Mucosa of rectum (tissue), 2 donors: ENCODE measurements around the gene SUGCT.

Experiments used
- H3K27ac ChIP-seq, 2 donors: one replicate each; pipeline ENCODE4 v1.7.0; 2013; ENCODE audit warnings: inconsistent platforms in 2 of 2, low read depth in 2 of 2, low read length in 2 of 2
- H3K27me3 ChIP-seq, 2 donors: one replicate each; pipeline ENCODE4 v1.7.0; 2013; ENCODE audit warnings: low read length in 2 of 2; ENCODE audit not compliant: control insufficient read depth in 2 of 2, insufficient read depth in 2 of 2
- H3K36me3 ChIP-seq, 2 donors: one replicate each; pipeline ENCODE4 v1.7.0; 2013; ENCODE audit warnings: low read length in 2 of 2; ENCODE audit not compliant: control insufficient read depth in 2 of 2, insufficient read depth in 2 of 2
- H3K4me1 ChIP-seq, 2 donors: one replicate each; pipeline ENCODE4 v1.7.0; 2013; ENCODE audit warnings: low read length in 2 of 2, mild to moderate bottlenecking in 1 of 2; ENCODE audit not compliant: control insufficient read depth in 2 of 2, insufficient read depth in 2 of 2
- H3K4me3 ChIP-seq, 2 donors: one replicate each; pipeline ENCODE4 v1.7.0; 2013; ENCODE audit warnings: low read length in 2 of 2
- H3K9ac ChIP-seq, 2 donors: one replicate each; pipeline ENCODE4 v1.7.0; 2013; ENCODE audit warnings: low read length in 2 of 2, low read depth in 1 of 2, mild to moderate bottlenecking in 1 of 2
- H3K9me3 ChIP-seq, 2 donors: one replicate each; pipeline ENCODE4 v1.7.0; 2013; ENCODE audit warnings: low read length in 2 of 2; ENCODE audit not compliant: control insufficient read depth in 2 of 2
- donor health status: healthy.
- donor health status: Normal muscosa, but diverticular disease.

SUGCT gene

GRCh38 chr7:40332516-40332915 lies 197.7 kb downstream of the SUGCT start:
- H3K9ac ChIP-seq: no peak overlapping the region
- H3K27ac ChIP-seq: no peak overlapping the region
- H3K9me3 ChIP-seq: no peaks in the 10 kb centered on the region
- no peaks in the 10 kb centered on the region for H3K36me3 ChIP-seq
- H3K4me3 ChIP-seq: no peak overlapping the region
- H3K27me3 ChIP-seq: no peaks in the 10 kb centered on the region
- H3K4me1 ChIP-seq: peaks cover 2 to 3% of the 10 kb centered on the region in 2 donors

- Histone ChIP-seq H3K4me3 (no peak overlapping the region), H3K9me3 (no peaks in the 10 kb centered on the region), H3K27me3 (no peaks in the 10 kb centered on the region), H3K9ac (no peak overlapping the region), H3K4me1 (no peaks in the 10 kb centered on the region), H3K27ac (no peak overlapping the region), H3K36me3 (no peaks in the 10 kb centered on the region)
Measured at GRCh38 chr7:40341836-40342235, 207.0 kb downstream of the SUGCT start.

GRCh38 chr7:40346554-40346953 lies 211.7 kb downstream of the SUGCT start:
- H3K4me3 ChIP-seq: no peak overlapping the region
- H3K9ac ChIP-seq: no peak overlapping the region
- no peaks in the 10 kb centered on the region for H3K4me1 ChIP-seq
- H3K9me3 ChIP-seq: no peaks in the 10 kb centered on the region
- H3K36me3 ChIP-seq: no peaks in the 10 kb centered on the region
- no peak overlapping the region for H3K27ac ChIP-seq
- no peaks in the 10 kb centered on the region for H3K27me3 ChIP-seq

GRCh38 chr7:40348126-40348728 lies 213.4 kb downstream of the SUGCT start:
- Histone ChIP-seq H3K9ac (no peak overlapping the region), H3K4me3 (no peak overlapping the region), H3K36me3 (no peaks in the 10 kb centered on the region), H3K27me3 (no peaks in the 10 kb centered on the region), H3K4me1 (no peaks in the 10 kb centered on the region), H3K9me3 (no peaks in the 10 kb centered on the region), H3K27ac (no peak overlapping the region)

- H3K36me3 ChIP-seq: no peaks in the 10 kb centered on the region
- H3K27me3 ChIP-seq: no peaks in the 10 kb centered on the region
- H3K27ac ChIP-seq: no peak overlapping the region
- no peaks in the 10 kb centered on the region for H3K4me1 ChIP-seq
- H3K9me3 ChIP-seq: no peaks in the 10 kb centered on the region
- no peak overlapping the region for H3K4me3 ChIP-seq
- no peak overlapping the region for H3K9ac ChIP-seq
Measured at GRCh38 chr7:40350100-40350499, 215.3 kb downstream of the SUGCT start.

DNA sequence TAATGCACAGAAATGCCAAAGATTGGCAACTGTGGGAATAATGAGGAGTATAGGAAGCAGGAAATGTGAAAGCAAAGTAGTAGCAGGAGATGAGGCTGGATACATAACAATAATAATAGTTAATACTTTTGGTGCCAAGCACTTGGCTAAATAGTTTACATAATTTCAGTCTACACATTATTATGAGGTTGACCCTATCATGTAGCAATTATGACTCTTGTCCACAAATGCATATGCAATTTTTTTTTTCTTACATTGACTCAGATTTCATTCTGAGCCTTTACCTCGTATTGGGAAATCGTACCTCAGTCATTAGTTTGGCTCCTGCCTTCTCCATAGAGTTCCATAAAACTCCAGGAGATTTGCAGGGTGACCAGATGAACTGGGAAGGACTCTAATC lies 219.9 kb downstream of the SUGCT start:
- Histone ChIP-seq H3K4me1 (no peaks in the 10 kb centered on the region), H3K27ac (no peak overlapping the region), H3K27me3 (no peaks in the 10 kb centered on the region), H3K36me3 (no peaks in the 10 kb centered on the region), H3K4me3 (no peak overlapping the region), H3K9me3 (no peaks in the 10 kb centered on the region), H3K9ac (no peak overlapping the region)

DNA sequence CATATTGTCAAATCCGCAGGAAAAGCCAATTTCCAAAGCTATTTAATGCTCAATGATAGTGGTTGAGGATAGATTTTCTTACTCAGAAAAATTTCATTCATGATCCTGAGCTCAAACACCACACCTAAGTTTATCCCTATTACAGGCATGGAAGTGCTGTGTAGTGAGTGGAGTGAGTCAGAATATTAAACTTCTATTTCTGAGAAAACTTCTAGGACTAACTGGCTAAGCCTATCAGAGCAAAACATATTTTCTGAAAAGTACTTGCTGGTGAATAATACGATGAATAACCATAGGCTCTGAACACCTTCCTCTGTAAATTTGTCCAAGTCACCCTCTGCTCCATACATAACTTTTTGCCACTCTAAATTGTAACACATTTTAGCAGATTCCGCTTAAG lies 221.5 kb downstream of the SUGCT start:
- no peaks in the 10 kb centered on the region for H3K36me3 ChIP-seq
- no peak overlapping the region for H3K4me3 ChIP-seq
- no peaks in the 10 kb centered on the region for H3K4me1 ChIP-seq
- H3K9me3 ChIP-seq: no peaks in the 10 kb centered on the region
- H3K27ac ChIP-seq: no peak overlapping the region
- no peaks in the 10 kb centered on the region for H3K27me3 ChIP-seq
- no peak overlapping the region for H3K9ac ChIP-seq

GRCh38 chr7:40356871-40357709 lies 222.3 kb downstream of the SUGCT start:
- Histone ChIP-seq H3K36me3 (no peaks in the 10 kb centered on the region), H3K27ac (no peak overlapping the region), H3K4me1 (no peaks in the 10 kb centered on the region), H3K9me3 (no peaks in the 10 kb centered on the region), H3K9ac (no peak overlapping the region), H3K4me3 (no peak overlapping the region), H3K27me3 (no peaks in the 10 kb centered on the region)

- H3K27ac ChIP-seq: no peak overlapping the region
- H3K27me3 ChIP-seq: no peaks in the 10 kb centered on the region
- no peak overlapping the region for H3K9ac ChIP-seq
- H3K4me1 ChIP-seq: no peaks in the 10 kb centered on the region
- H3K4me3 ChIP-seq: no peak overlapping the region
- H3K9me3 ChIP-seq: no peaks in the 10 kb centered on the region
- no peaks in the 10 kb centered on the region for H3K36me3 ChIP-seq
Measured at GRCh38 chr7:40369641-40370277, 235.0 kb downstream of the SUGCT start.

GRCh38 chr7:40371806-40372440 lies 237.1 kb downstream of the SUGCT start:
- Histone ChIP-seq H3K4me3 (no peak overlapping the region), H3K36me3 (no peaks in the 10 kb centered on the region), H3K27me3 (no peaks in the 10 kb centered on the region), H3K9ac (no peak overlapping the region), H3K27ac (no peak overlapping the region), H3K9me3 (no peaks in the 10 kb centered on the region), H3K4me1 (no peaks in the 10 kb centered on the region)
